HCT116 (cell line): ENCODE results near the gene CAPZB. TPM values are rescaled to one million over a fixed set of nuclear protein-coding genes. Genes with fewer than 3 reads are reported as not detected.
"Not testable (repeated sequence)": the region's sequence is repeated elsewhere in the genome, so short reads cannot be mapped to it uniquely, and the experiment has no call there.

Experiments used
- ATAC-seq: fragments of 200-7000 bp; cut with Tn5 transposase; 2 replicates; pipeline ENCODE4 v1.9.1; 2020; ENCODE audit warnings: mild to moderate bottlenecking, moderate library complexity
- BruUV-seq: library from RNA; stranded (reverse); fragments of 400-500 nt; replicated peaks from 2 replicates; lab custom pipeline; 2021; lab: Mats Ljungman, UMichigan
- CTCF ChIA-PET: fragments of 300-600 bp; sonication (Branson Sonifier 250); formaldehyde crosslinking; loops from one replicate; lab custom pipeline; 2021; ENCODE audit warnings: antibody characterized with exemption; lab: Charles Lee
- POLR2A ChIA-PET: fragments of 300-600, 350-600 bp; sonication (Branson Sonifier 250); formaldehyde crosslinking; loops from one replicate; lab custom pipeline; 2021; ENCODE audit warnings: antibody characterized with exemption; lab: Charles Lee
- RAD21 ChIA-PET, 2 experiments: fragments of 300-600 bp; sonication (Branson Sonifier 250); formaldehyde crosslinking; loops; one replicate each; lab custom pipeline; 2023; ENCODE audit warnings: low total read pairs in 2 of 2; ENCODE audit not compliant: uncharacterized antibody in 2 of 2, unreplicated experiment in 2 of 2, low non-redundant PET in 1 of 2; lab: Charles Lee
- DNase-seq: peaks from one replicate; pipeline ENCODE4 v3.0.0-alpha.2; 2010; ENCODE audit warnings: low read depth, low spot score
- H2AFZ ChIP-seq: fragments of 200-600 bp; shearing (Covaris generic), sonication (generic); 2 replicates; pipeline ENCODE4 v1.6.1; 2017; ENCODE audit warnings: low read depth, mixed run types, mixed read lengths, antibody characterized with exemption, low read length; ENCODE audit not compliant: poor library complexity, severe bottlenecking
- H3K27ac ChIP-seq: 2 replicates; pipeline ENCODE4 v1.5.1; 2012; ENCODE audit warnings: low read depth, low read length
- H3K27me3 ChIP-seq: fragments of 200-600 bp; sonication (generic); 2 replicates; pipeline ENCODE4 v1.6.1; 2016; ENCODE audit warnings: mixed run types, low read length, mixed read lengths; ENCODE audit not compliant: insufficient read depth
- H3K36me3 ChIP-seq, 2 experiments: fragments of 200-500 bp in 1 of 2; fragments of 200-600 bp in 1 of 2; sonication (Bioruptor generic) in 1 of 2; sonication (generic) in 1 of 2; 2 replicates each; pipeline versions ENCODE4 v1.5.1 to v1.6.1; 2014 to 2016; ENCODE audit warnings: low read length in 2 of 2, inconsistent platforms in 1 of 2, mixed read lengths in 1 of 2, mixed run types in 1 of 2; ENCODE audit not compliant: insufficient read depth in 2 of 2, control insufficient read depth in 1 of 2
- H3K4me1 ChIP-seq, 2 experiments: fragments of 200-600 bp in 1 of 2; sonication (generic) in 1 of 2; 2 replicates each; pipeline versions ENCODE4 v1.5.1 to v1.6.1; 2012 to 2017; ENCODE audit warnings: low read length in 2 of 2, inconsistent platforms in 1 of 2, mild to moderate bottlenecking in 1 of 2, mixed read lengths in 1 of 2, mixed run types in 1 of 2, moderate library complexity in 1 of 2; ENCODE audit not compliant: insufficient read depth in 2 of 2, control insufficient read depth in 1 of 2
- H3K4me2 ChIP-seq: fragments of 200-600 bp; sonication (generic); 2 replicates; pipeline ENCODE4 v1.6.1; 2017; ENCODE audit warnings: mixed run types, low read length, mixed read lengths
- H3K4me3 ChIP-seq, 2 experiments: fragments of 200-600 bp in 1 of 2; sonication (generic) in 1 of 2; replicated peaks in 1 of 2; 2 replicates each; pipeline ENCODE4 v1.5.1; 2011 to 2016; ENCODE audit warnings: low read length in 2 of 2, control low read depth in 1 of 2, low read depth in 1 of 2, mild to moderate bottlenecking in 1 of 2, mixed read lengths in 1 of 2, mixed run types in 1 of 2
- H3K79me2 ChIP-seq: fragments of 200-600 bp; sonication (generic); 2 replicates; pipeline ENCODE4 v1.6.1; 2017; ENCODE audit warnings: mild to moderate bottlenecking, mixed run types, low read length, moderate library complexity, mixed read lengths; ENCODE audit not compliant: insufficient read depth
- H3K9ac ChIP-seq: fragments of 200-600 bp; sonication (generic); 2 replicates; pipeline ENCODE4 v1.6.1; 2016; ENCODE audit warnings: low read length, mixed read lengths
- H3K9me2 ChIP-seq: fragments of 200-600 bp; sonication (generic), shearing (Covaris generic); 2 replicates; pipeline ENCODE4 v1.6.1; 2017; ENCODE audit warnings: mixed run types, mild to moderate bottlenecking, moderate library complexity; ENCODE audit not compliant: insufficient read depth
- H3K9me3 ChIP-seq, 2 experiments: fragments of 200-500 bp in 1 of 2; fragments of 200-600 bp in 1 of 2; sonication (Bioruptor generic) in 1 of 2; sonication (generic) in 1 of 2; 2 replicates each; pipeline ENCODE4 v1.6.1; 2014 to 2017; ENCODE audit warnings: low read length in 2 of 2, mixed read lengths in 2 of 2, inconsistent platforms in 1 of 2, low read depth in 1 of 2, mild to moderate bottlenecking in 1 of 2, mixed run types in 1 of 2, moderate library complexity in 1 of 2; ENCODE audit not compliant: control insufficient read depth in 1 of 2, insufficient read depth in 1 of 2
- H4K20me1 ChIP-seq: fragments of 200-600 bp; sonication (generic), shearing (Covaris generic); 2 replicates; pipeline ENCODE4 v1.6.1; 2017; ENCODE audit warnings: mixed run types, mild to moderate bottlenecking, moderate library complexity; ENCODE audit not compliant: insufficient read depth
- CBX3 ChIP-seq: IDR thresholded peaks from 2 replicates; pipeline ENCODE4 v1.6.1; 2012; ENCODE audit warnings: low read depth
- EZH2 ChIP-seq: fragments of 200-600 bp; sonication (generic); IDR thresholded peaks from 2 replicates; pipeline ENCODE4 v1.6.1; 2017; ENCODE audit warnings: antibody characterized with exemption, mixed run types
- EZH2phosphoT487 ChIP-seq: fragments of 200-600 bp; IDR thresholded peaks from 2 replicates; pipeline ENCODE4 v1.6.1; 2018; ENCODE audit warnings: antibody characterized with exemption, borderline replicate concordance
- FOSL1 ChIP-seq: IDR thresholded peaks from 2 replicates; pipeline ENCODE4 v1.6.1; 2012; ENCODE audit warnings: low read depth
- MAX ChIP-seq: IDR thresholded peaks from 2 replicates; pipeline ENCODE4 v1.6.1; 2012
- POLR2A ChIP-seq: IDR thresholded peaks from 2 replicates; pipeline ENCODE4 v1.7.0; 2011; ENCODE audit warnings: borderline replicate concordance; ENCODE audit not compliant: insufficient read depth, insufficient read length; ENCODE audit errors: extremely low read depth
- POLR2AphosphoS5 ChIP-seq: IDR thresholded peaks from 2 replicates; pipeline ENCODE4 v1.6.1; 2011; ENCODE audit warnings: mild to moderate bottlenecking, low read depth, low read length, moderate library complexity
- SIN3A ChIP-seq: IDR thresholded peaks from 2 replicates; pipeline ENCODE4 v1.6.1; 2012; ENCODE audit warnings: low read depth
- TCF7L2 ChIP-seq: IDR thresholded peaks from 2 replicates; pipeline ENCODE4 v1.7.0; 2011; ENCODE audit warnings: borderline replicate concordance, inconsistent platforms; ENCODE audit not compliant: insufficient read depth, insufficient read length; ENCODE audit errors: extremely low read depth
- YY1 ChIP-seq: IDR thresholded peaks from 2 replicates; pipeline ENCODE4 v1.6.1; 2011; ENCODE audit warnings: low read length, low read depth, moderate library complexity, mild to moderate bottlenecking; ENCODE audit not compliant: insufficient replicate concordance; ENCODE audit errors: extremely low read depth
- intact Hi-C: fragments of 100-400 bp; cut with micrococcal nuclease; formaldehyde crosslinking; loops from 2 replicates; pipeline ENCODE4 v1.10.0; 2022
- total RNA-seq: library from RNA; stranded (reverse); gene quantifications from one replicate; pipeline ENCODE4 v1.2.1, GENCODE V29; 2021; ENCODE audit not compliant: unreplicated experiment
- TF ChIP-seq, protein P1 (sequence below): IDR thresholded peaks from 2 replicates; pipeline ENCODE4 v1.6.1; 2012

CAPZB gene
- total RNA-seq, 1 experiment from 2014 or later, result 203 TPM

DNA sequence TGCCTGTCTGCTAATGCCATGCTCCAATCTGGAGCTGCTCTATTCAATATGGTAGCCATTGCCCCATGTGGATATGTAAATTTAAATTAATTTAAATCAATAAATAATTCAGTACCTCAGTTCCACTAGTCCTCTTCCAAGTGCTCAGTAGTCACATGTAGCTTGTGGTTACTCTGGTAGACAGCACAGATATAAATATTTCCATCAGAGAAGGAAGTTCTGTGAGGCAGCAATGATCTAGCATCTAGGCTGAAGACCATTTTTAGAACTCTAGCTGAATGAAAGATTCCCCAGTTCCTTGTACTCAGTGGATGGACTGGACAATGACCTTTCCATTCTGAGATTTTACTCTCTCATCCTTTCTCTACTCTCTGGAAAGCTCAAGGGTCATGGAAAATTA lies 25.8 kb upstream of the CAPZB start:
- no peak for ATAC-seq
- intact Hi-C loops, result no loop called here
- Histone ChIP-seq H4K20me1 (no peaks in the 10 kb centered on the region), H3K79me2 (no peaks in the 10 kb centered on the region), H3K27me3 (no peaks in the 10 kb centered on the region), H3K27ac (no peak overlapping the region), H3K36me3 (no peaks in the 10 kb centered on the region), H3K4me1 (no peaks in the 10 kb centered on the region; a peak in 1 of 4 replicates), H3K4me2 (no peak overlapping the region), H3K4me3 (no peak overlapping the region), H3K9ac (no peak overlapping the region), H3K9me3 (no peaks in the 10 kb centered on the region)
- ChIA-PET POLR2A (no interaction called here), CTCF (no interaction called here)
- BruUV-seq, result no TSS peak
- no peak for DNase-seq
- TF ChIP-seq SIN3A (no peak), POLR2A (no peak), YY1 (no peak), FOSL1 (no peak), POLR2AphosphoS5 (no peak), TCF7L2 (no peak), EZH2phosphoT487 (no peak), MAX (no peak), EZH2 (no peak), CBX3 (no peak)
- TF ChIP-seq, protein P1, sequence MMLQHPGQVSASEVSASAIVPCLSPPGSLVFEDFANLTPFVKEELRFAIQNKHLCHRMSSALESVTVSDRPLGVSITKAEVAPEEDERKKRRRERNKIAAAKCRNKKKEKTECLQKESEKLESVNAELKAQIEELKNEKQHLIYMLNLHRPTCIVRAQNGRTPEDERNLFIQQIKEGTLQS, result no peak
- TF ChIP-seq, all 23 proteins: peak for 0
- RAD21 ChIA-PET, result no interaction called here
- no peak overlapping the region for H2AFZ ChIP-seq
- no peaks in the 10 kb centered on the region for H3K9me2 ChIP-seq

- DNase-seq, H4K20me1 ChIP-seq, H3K4me3 ChIP-seq, CTCF ChIA-PET, ATAC-seq, H3K9me2 ChIP-seq, H3K36me3 ChIP-seq, H3K79me2 ChIP-seq, POLR2A ChIA-PET, H2AFZ ChIP-seq, H3K9ac ChIP-seq, H3K27ac ChIP-seq, BruUV-seq, H3K27me3 ChIP-seq, H3K4me2 ChIP-seq, intact Hi-C loops, H3K4me1 ChIP-seq, RAD21 ChIA-PET, H3K9me3 ChIP-seq: not testable (repeated sequence)
Observed at GRCh38 chr1:19509647-19510046, 24.3 kb upstream of the CAPZB start.
